Mucosa of rectum (tissue), 2 donors: ENCODE results near the gene TMC7.

ENCODE experiments used
- H3K27ac ChIP-seq, 2 donors: one replicate each; pipeline ENCODE4 v1.7.0; 2013; ENCODE audit warnings: inconsistent platforms in 2 of 2, low read depth in 2 of 2, low read length in 2 of 2
- H3K27me3 ChIP-seq, 2 donors: one replicate each; pipeline ENCODE4 v1.7.0; 2013; ENCODE audit warnings: low read length in 2 of 2; ENCODE audit not compliant: control insufficient read depth in 2 of 2, insufficient read depth in 2 of 2
- H3K36me3 ChIP-seq, 2 donors: one replicate each; pipeline ENCODE4 v1.7.0; 2013; ENCODE audit warnings: low read length in 2 of 2; ENCODE audit not compliant: control insufficient read depth in 2 of 2, insufficient read depth in 2 of 2
- H3K4me1 ChIP-seq, 2 donors: one replicate each; pipeline ENCODE4 v1.7.0; 2013; ENCODE audit warnings: low read length in 2 of 2, mild to moderate bottlenecking in 1 of 2; ENCODE audit not compliant: control insufficient read depth in 2 of 2, insufficient read depth in 2 of 2
- H3K4me3 ChIP-seq, 2 donors: one replicate each; pipeline ENCODE4 v1.7.0; 2013; ENCODE audit warnings: low read length in 2 of 2
- H3K9ac ChIP-seq, 2 donors: one replicate each; pipeline ENCODE4 v1.7.0; 2013; ENCODE audit warnings: low read length in 2 of 2, low read depth in 1 of 2, mild to moderate bottlenecking in 1 of 2
- H3K9me3 ChIP-seq, 2 donors: one replicate each; pipeline ENCODE4 v1.7.0; 2013; ENCODE audit warnings: low read length in 2 of 2; ENCODE audit not compliant: control insufficient read depth in 2 of 2
- donor health status: healthy.
- donor health status: Normal muscosa, but diverticular disease.

The TMC7 gene

DNA sequence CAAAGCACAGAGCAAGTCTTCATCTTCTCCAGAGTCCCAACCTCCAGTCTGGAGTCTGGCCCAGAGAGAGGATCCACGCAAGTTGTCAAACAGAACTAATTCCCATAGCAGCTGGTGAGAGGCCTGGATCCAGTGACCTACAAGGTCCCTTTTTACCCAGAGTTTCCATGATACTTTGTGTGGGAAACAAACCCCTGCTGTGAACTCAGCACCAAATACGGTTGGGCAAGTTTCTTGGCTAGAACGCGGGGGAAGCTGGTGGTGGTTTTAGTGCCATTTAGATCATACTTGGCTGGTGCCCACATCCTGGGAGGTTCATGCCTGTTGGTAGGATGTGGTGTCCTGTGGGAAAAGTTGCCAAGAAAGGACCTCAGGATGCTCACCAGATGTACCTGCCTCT lies 18.1 kb downstream of the TMC7 start:
- H3K4me1 ChIP-seq, result peaks cover 16 to 23% of the 10 kb centered on the region in 2 donors
- H3K4me3 ChIP-seq, result no peak overlapping the region
- no peaks in the 10 kb centered on the region for H3K36me3 ChIP-seq
- H3K27me3 ChIP-seq, result no peaks in the 10 kb centered on the region
- no peaks in the 10 kb centered on the region for H3K9me3 ChIP-seq
- no peak overlapping the region for H3K27ac ChIP-seq
- H3K9ac ChIP-seq, result no peak overlapping the region

DNA sequence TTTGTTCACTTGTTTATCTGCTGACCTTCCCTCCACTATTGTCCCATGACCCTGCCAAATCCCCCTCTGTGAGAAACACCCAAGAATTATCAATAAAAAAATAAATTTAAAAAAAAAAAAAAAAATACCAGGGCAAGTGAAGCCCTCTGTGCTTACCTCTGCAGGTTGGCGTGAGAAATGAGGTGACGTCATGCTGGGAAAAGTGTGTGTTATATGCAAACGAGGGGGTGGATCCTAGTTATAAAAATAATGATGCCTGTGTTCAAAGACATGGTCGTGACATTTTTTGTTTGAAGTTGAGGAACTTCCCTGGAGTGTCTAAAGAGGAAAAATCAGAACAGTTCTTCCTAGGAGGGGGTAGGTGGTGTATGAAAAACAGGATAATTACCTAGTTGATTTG lies 20.2 kb downstream of the TMC7 start:
- Histone ChIP-seq H3K27me3 (no peaks in the 10 kb centered on the region), H3K4me1 (peaks cover 11 to 12% of the 10 kb centered on the region in 2 donors), H3K9me3 (peaks cover 0 to 2% of the 10 kb centered on the region in 2 donors), H3K27ac (no peak overlapping the region), H3K9ac (no peak overlapping the region), H3K4me3 (no peak overlapping the region), H3K36me3 (no peaks in the 10 kb centered on the region)

DNA sequence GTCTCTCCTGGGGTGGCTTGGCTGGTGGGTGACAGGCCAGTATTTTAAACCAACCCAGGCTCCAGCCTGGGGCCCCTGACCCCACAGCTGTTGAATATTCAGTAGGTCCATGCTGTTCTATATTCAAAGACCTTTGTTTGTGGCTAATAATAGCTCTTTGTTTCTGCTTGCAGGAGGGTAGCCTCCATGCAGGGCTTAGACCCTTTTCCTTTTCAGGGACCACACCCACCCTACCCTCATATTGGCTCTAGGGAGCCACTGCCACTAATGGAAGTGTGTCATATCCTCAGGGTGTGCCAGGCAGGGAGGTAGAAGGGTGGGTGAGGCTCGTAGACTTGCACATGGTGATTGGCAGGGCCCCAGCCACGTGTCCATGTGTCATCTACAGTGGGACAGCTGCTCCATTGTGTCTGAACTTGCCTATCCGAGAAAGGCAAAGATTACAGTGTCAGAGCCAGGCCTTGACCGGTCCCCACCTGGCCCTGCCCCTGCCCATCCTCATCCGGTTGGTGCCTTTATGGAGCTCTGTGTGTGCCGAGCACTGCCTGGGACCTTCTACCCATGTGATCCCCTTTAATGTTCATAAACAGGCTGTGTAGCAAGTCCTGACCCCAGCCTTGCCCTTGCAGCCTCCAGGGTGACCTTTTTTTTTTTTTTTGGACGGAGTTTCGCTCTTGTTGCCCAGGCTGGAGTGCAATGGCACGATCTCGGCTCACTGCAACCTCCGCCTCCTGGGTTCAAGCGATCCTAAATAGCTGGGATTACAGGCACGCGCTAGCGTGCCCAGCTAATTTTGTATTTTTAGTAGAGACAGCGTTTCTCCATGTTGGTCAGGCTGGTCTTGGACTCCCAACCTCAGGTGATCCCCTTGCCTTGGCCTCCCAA lies 22.1 kb downstream of the TMC7 start:
- Histone ChIP-seq H3K36me3 (peaks cover 4 to 10% of the 10 kb centered on the region in 2 donors), H3K27ac (peak overlapping the region; percentile 48 to 80)

DNA sequence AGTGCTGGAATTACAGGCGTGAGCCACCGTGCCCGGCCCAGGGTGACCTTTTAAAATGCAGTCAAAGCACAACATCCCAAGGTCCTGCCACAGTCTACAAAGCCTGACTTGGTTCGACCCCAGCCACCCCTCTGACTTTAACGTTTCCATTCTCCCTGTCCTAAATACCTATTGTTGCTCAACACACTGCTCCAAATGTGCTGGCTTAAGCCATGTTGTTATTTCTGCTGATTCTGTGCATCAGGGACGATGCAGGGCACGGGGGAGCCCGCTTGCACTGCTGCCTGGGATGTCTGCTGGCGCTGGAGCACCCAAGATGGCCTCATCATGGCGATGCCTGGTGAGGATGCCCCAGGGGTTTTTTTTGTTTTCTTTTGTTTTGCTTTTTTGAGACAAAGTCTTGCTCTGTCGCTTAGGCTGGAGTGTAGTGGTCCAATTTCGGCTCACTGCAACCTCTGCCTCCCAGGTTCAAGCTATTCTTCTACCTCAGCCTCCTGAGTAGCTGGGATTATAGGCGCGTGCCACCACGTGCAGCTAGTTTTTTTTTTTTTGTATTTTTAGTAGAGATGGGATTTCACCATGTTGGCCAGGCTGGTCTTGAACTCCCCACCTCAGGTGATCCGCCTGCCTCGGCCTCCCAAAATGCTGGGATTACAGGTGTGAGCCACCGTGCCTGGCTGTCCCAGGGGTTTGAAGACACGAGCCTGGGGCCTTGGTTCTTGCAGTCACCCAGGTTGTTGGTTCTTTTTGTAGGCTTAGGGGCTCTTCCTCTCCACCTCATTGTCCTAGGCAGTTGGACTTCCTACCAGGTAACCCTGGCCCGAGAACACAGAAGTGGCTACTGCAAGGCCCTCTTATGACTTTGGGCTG lies 22.9 kb downstream of the TMC7 start:
- peaks cover 2 to 4% of the 10 kb centered on the region in 2 donors for H3K9me3 ChIP-seq

More for the DNA sequence above, 22.1 kb downstream of the TMC7 start:
- Histone ChIP-seq H3K4me3 (no peak overlapping the region), H3K4me1 (peaks cover 6 to 7% of the 10 kb centered on the region in 2 donors), H3K9me3 (peaks cover 2 to 4% of the 10 kb centered on the region in 2 donors), H3K9ac (peak overlapping the region in 1 of 2 donors; percentile 17), H3K27me3 (no peaks in the 10 kb centered on the region)

DNA sequence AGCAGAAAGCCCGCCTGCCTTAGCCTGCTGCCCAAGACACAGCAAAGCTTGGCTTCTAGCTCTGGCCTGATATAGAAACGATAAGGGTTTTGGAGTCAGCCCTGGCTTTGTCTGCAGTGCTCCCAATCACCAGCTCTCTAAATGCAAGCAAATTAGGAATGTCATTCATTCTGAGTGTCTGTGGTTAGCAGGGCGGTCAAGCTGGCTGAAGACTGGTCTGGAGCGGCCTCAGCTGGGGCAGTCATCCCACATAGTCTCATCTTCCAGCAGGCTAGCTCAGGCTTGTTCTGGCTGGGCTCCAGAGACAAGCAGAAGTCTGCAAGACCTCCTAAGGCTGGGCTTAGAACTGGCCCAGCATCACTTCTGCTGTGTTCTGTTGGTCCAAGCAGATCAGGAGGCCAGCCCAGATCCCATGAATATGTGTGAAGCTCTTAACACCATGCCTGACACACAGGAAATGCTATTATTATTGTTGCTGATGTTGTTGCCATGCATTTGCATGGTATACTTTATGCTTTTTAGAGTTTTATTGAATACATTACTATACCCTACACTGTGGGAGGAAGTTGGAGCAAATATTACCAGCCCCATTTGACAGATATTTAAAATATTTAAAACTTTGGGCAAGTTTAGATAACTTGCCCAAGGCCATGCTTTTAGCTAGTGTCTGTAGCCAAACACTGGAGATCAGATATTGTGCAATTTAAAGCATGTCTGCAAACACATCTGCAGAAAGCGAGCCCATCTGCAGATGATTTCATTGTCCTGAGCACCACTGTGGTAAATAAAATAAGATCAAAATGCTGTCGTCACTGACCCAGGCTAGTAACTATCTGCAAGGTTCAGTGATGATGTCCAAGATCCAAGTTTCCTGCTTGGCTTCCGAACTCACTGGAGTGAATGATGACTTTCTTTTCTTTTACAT lies 24.8 kb downstream of the TMC7 start:
- Histone ChIP-seq H3K9ac (no peak overlapping the region), H3K4me1 (peaks cover 6 to 7% of the 10 kb centered on the region in 2 donors), H3K9me3 (peaks cover 2 to 4% of the 10 kb centered on the region in 2 donors), H3K4me3 (no peak overlapping the region), H3K27me3 (no peaks in the 10 kb centered on the region), H3K36me3 (peaks cover 6 to 15% of the 10 kb centered on the region in 2 donors), H3K27ac (no peak overlapping the region)

More for the DNA sequence above, 22.9 kb downstream of the TMC7 start:
- no peaks in the 10 kb centered on the region for H3K27me3 ChIP-seq
- H3K4me3 ChIP-seq, result no peak overlapping the region
- peaks cover 6 to 7% of the 10 kb centered on the region in 2 donors for H3K4me1 ChIP-seq
- no peak overlapping the region for H3K9ac ChIP-seq
- peaks cover 6 to 15% of the 10 kb centered on the region in 2 donors for H3K36me3 ChIP-seq
- H3K27ac ChIP-seq, result peak overlapping the region in 1 of 2 donors; percentile 80

DNA sequence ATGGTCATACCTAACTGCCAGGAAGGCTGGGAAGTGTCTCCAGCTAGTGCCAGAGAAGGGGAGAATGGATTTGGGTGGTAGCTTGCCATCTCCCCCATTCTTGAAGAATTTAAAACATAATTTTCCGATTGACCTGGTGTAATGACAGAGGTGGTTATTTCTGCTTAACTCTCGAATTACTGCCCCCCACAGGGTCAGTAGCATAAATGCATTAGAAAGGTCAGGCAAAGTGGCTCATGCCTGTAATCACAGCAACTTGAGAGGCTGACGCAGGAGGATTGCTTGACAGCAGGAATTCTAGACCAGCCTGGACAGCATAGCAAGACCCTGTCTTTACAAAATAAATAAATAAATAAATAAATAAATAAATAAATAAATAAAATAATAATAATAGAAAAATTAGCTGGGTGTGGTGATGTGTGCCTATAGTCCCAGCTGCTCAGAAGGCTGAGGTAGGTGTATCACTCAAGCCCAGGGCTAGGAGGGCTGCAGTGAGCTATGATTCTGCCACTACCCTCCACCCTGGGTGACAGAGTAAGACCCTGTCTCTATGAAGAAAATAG lies 27.5 kb downstream of the TMC7 start:
- H3K27me3 ChIP-seq, result no peaks in the 10 kb centered on the region
- peak overlapping the region in 1 of 2 donors; percentile 10 for H3K9ac ChIP-seq
- peaks cover 2 to 4% of the 10 kb centered on the region in 2 donors for H3K9me3 ChIP-seq
- no peak overlapping the region for H3K27ac ChIP-seq
- no peak overlapping the region for H3K4me3 ChIP-seq
- peaks cover 6 to 15% of the 10 kb centered on the region in 2 donors for H3K36me3 ChIP-seq
- H3K4me1 ChIP-seq, result peaks cover 0 to 2% of the 10 kb centered on the region in 2 donors

DNA sequence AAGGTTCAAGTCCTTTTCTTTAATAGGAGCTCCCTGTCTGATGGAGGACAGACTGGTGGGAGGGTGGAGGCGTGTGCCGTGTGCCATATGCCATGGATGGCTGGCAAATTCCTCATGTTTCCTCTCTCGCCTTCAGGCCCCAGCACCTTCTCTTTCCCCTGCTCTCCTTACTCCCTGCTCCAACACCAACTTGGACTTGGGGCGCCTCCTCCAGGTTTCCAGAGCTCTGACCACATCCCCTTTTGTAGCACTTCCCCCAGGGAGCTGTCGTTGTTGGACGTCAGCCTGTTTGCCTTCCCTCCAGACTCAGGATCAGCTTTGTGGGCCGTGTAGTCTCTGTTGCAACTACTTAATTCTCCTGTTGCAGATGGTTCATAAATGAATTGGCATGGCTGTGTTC lies 30.7 kb downstream of the TMC7 start:
- Histone ChIP-seq H3K27me3 (no peaks in the 10 kb centered on the region), H3K9ac (no peak overlapping the region), H3K4me1 (no peaks in the 10 kb centered on the region), H3K27ac (no peak overlapping the region), H3K36me3 (peaks cover 10 to 15% of the 10 kb centered on the region in 2 donors), H3K9me3 (peaks cover 0 to 4% of the 10 kb centered on the region in 2 donors), H3K4me3 (no peak overlapping the region)

DNA sequence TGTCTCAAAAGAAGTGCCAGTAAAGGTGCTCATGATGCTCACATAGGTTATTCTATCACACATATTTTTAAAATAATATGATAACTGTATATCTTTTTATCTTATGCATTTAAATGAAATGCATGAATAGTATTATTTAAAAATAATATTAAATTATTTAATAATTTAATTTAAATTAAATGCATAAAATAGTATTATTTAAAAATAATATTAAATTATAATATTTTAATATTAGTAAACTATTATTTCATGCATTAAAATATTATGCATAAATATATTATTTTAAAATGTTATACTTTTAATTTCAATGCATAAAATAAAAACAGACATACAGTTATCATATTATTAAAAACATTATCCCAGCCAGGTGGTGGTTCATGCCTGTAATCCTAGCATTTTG lies 33.4 kb downstream of the TMC7 start:
- Histone ChIP-seq H3K9me3 (no peaks in the 10 kb centered on the region), H3K36me3 (peaks cover 4 to 9% of the 10 kb centered on the region in 2 donors), H3K27ac (no peak overlapping the region), H3K4me1 (no peaks in the 10 kb centered on the region), H3K4me3 (no peak overlapping the region), H3K9ac (no peak overlapping the region), H3K27me3 (no peaks in the 10 kb centered on the region)

DNA sequence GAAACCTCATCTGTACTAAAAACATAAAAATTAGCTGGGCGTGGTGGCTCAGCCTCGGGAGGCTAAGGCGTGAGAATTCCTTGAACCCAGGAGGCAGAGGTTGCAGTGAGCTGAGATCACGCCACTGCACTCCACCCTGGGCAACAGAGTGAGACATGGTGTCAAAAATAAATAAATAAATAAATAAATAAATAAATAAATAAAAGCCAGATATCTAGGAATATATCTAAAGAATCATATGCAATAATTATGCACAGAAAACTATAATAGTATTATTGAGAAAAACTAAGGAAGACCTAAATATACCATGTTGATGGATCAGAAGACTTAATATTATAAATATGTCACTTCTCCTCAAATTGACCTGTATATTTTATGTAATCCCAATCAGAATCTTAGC lies 37.0 kb downstream of the TMC7 start:
- Histone ChIP-seq H3K27ac (no peak overlapping the region), H3K9ac (no peak overlapping the region), H3K4me3 (no peak overlapping the region), H3K36me3 (peaks cover 7 to 15% of the 10 kb centered on the region in 2 donors), H3K9me3 (no peaks in the 10 kb centered on the region), H3K27me3 (no peaks in the 10 kb centered on the region), H3K4me1 (no peaks in the 10 kb centered on the region)
